RPMI8226 (cell line): ENCODE results near the gene ARMH3.

ENCODE experiments used
- DNase-seq: peaks from one replicate; pipeline ENCODE4 v3.0.0-alpha.2; 2015

The ARMH3 gene

GRCh38 chr10:101892782-101893391, 163.1 kb downstream of the ARMH3 start:
- DNase-seq, result no peak

GRCh38 chr10:101889256-101890210, 166.4 kb downstream of the ARMH3 start:
- DNase-seq, result peak; percentile 63

DNA sequence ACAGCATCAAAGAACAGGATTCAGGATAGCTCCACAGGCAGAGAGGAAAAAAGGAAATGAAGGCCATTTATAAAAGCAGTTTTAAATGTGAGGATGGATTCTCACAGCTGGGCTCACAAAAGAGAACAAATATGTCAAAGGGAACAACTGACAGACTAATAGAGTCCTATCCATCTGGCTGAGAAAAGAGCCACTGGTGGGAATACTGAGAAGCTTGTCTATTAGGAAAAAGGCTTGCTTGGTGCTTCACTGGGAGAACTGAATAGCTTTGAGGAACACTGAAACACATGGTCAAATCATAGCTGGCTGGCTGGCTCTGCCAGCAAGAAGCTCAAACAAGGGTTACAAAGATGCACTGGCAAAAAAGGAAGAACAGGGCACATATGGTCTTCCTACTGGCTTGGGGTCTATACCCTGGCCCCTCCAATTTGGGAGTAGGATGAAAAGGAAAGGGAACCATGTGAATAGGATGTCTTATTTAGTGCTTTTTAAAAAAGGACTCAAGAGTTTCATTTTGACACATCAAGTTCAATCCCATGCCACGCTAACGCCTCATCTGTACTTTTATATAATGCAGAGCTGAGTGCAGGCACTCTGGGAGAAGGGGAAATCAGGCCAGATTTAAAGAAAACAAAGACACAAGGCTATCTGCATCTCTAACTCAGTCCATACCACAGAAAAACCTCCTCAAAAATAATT, 167.6 kb downstream of the ARMH3 start:
- no peak for DNase-seq

DNA sequence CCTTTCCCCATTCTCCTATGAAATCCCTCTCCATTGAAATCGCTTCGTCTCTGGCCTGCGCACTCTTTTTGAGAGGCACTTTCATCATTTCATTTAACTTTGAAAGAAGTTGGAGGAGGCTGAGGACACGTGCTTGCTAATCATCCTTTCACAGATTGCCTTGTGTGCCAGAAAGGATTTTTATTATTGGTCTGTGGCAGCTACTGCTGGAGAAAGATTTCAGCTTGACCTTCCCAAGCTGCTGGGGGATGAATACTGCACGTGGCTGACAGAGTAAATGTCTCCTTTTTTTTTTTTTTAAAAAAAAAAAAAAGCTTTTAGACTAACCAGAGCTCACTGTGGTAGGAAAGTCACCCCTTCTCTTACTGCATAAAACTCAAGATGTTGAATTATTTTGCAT, 168.2 kb downstream of the ARMH3 start:
- DNase-seq, result no peak

DNA sequence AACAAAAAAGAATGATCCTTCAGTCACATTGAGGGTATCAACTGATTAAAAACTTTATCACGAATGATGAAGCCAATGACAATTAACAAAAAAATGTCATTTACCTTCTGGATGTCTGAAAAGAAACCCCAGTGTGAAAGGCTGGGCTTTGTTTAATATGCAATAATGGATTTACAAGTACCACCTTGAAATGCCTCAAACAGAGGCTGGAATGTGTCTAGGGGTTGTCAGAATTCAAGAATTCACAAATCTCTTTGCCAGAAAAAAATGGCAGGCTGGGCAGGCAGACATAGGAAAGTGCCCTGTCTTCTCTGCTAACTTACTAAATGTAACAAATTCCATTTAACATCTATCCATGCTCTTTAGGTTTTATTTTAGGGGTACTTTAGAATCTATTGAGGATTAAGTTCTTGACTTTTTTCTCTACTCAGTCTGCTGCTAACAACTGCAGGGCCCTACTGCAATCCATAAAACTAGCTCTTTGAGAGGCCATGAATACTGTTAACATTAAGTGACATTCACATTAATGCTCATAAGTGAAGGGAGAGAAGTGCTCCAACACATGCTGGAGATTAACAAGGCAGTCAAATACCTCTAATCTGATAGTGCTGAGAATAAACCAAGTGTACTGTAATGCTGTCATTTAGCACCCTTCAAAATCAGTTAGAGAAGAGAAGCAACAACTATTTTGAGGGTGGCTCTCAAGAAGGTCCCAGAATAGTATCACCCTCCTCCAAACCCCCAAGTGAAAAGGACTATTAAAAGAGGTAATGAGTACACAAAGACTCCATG, 169.3 kb downstream of the ARMH3 start:
- DNase-seq, result no peak

DNA sequence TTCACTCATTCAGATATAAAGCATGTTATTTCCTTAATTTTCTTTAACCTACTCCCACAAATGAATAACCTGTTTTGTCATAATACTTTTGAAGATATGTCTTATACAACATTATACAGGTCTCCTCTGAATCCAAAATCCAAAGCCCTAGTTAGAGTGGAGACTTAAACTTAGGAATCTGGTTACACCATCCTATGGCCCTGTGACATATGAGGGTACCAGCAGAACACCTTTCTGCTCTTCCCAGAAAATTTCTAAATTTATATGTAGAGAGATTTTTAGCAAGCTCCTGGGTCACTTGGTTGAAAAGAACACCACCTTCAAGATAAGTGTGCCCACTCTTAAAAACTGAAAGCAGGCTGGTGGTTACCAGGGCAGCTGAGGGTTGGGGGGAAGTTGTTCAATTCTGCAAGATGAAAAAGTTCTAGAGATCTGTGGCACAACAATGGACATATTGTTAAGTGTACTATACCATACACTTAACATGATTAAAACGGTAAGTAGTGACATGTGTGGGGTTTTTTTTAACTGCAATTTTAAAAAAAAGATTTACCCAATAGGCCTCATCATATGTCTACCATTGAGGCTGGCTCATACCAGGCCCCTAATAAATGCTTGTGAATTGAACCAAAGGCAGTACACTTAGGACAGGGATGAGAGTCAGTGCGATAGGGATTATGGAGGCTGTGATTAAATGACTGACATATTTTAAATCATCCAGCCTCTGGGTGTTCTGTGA, 174.8 kb downstream of the ARMH3 start:
- no peak for DNase-seq

- DNase-seq, result no peak
Observed at GRCh38 chr10:101880232-101880573, 175.8 kb downstream of the ARMH3 start.

GRCh38 chr10:101879456-101880231, 176.3 kb downstream of the ARMH3 start:
- no peak for DNase-seq

- DNase-seq, result no peak
Observed at GRCh38 chr10:101878869-101879268, 177.1 kb downstream of the ARMH3 start.

- DNase-seq, result no peak
Observed at GRCh38 chr10:101875068-101875688, 180.8 kb downstream of the ARMH3 start.

DNA sequence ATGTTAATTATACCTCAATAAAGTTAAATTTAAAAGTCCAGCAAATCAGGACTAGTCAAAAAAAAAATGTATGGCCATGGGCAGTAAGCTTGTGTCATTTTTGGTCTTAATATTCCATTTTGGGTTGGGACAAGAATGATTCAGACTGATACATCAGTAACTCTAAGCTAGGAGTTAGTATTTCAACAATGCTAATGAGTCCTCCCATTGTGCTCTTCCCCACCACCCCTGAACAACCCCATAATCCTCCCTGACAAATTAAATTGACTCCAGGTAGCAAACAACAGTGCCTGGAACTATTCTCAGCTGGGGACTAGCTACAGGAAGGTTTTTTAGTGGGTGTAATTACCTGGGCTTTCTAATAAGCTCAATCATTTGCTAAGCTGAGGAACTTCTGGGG, 181.7 kb downstream of the ARMH3 start:
- DNase-seq, result no peak

- DNase-seq, result no peak
Observed at GRCh38 chr10:101867931-101868330, 188.0 kb downstream of the ARMH3 start.

DNA sequence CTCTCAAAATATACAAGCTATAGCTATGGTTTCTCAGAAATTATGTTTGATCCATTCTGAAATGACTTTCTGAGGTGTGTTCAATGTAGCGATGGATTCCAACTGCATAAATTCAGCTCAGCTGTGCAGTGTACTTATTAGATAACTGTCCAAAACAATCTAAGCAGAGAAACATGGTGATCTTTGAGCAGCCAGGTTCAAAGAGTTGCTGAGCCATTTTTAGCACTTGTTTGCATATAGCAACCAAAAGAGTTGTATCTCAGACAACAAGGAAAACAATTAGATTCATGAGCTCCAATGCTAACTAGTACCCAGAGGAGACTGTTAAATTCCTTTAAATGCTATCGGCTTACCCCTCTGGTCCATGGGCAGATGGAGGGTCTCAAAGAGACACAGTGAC, 196.4 kb downstream of the ARMH3 start:
- no peak for DNase-seq

- DNase-seq, result no peak
Observed at GRCh38 chr10:101858723-101859500, 197.1 kb downstream of the ARMH3 start.

GRCh38 chr10:101857802-101858476, 198.0 kb downstream of the ARMH3 start:
- DNase-seq, result no peak

DNA sequence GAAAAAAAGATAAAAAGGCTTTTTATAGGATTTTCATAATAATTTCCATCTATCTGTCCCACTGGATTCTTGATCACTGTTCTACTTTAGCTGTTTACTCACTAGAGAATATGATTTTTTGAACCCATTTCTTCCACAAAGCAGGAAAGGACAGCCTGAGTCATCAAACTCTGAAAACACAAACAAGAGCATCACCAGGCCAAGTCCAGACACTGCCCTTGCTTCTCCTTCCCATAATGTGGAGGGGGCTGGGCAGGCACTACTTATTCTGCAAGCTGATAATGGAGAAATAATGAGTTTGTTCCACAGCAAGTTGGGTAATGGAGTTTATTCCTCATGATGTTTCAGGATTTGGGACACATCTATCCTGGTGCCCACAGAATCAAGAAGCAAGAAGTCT, 199.3 kb downstream of the ARMH3 start:
- no peak for DNase-seq

DNA sequence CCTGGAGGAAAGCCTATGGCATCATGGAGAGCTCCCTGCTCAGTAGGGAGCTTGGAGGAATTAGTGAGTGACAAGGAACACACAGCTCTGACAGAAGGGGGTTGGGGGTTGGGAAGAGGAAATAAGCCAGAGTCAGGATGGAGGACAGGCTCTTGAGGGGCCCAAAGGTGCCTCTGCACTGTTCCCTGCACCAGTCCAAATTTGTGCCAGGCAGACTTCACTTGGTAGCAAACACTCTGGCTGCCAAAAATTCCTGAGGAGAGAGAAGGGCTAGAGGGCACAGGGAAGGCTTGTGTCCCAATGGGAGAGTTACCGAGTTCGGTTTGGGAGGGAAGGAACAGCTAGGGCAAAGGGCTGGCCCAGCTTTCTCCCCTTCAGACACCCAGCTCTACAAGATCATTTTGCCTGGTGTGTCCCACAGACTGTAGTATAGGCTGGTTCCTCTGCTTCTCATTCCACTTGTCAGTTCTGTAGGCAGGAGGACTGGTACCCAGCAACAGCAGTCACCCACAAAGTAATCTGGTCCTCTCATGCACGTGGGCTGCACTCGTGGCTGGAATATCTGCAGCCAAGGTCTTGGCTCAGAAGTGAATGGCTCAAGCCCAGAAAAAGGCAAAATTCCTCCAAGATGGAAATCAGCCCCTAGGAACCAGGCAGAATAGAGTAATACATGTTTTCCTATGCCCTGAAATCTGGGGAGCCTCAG, 204.4 kb downstream of the ARMH3 start:
- DNase-seq, result no peak

- no peak for DNase-seq
Observed at GRCh38 chr10:101850749-101851148, 205.2 kb downstream of the ARMH3 start.

DNA sequence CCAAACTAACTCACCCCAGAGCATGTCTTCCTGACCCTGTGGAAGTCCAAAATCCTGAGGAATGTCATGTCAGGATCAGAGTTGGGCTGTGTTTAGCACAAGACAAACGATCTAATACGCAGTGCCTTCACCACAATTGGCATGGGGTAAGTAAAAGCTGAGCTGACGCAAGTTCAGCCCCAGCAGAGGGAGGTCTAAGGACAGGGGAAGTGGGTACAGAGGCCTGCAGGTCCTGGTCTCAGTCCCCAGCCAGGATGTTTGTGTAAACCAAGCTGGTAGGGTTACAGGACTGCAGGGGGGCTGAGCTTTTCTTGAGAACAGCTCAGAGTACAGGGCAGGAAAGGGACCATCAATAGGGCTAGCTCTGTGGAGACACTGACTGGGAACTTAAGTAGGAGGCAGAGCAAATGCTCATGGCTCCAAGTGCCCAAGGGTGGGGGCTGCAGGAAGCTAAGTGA, 207.1 kb downstream of the ARMH3 start:
- no peak for DNase-seq
